ENCODE measurements around the gene ISYNA1.

- no peak for TF ChIP-seq POLR2A (IDR thresholded peaks at IDR 0.05; ENCODE audit: low read depth, low read length)
- no peak for TF ChIP-seq TAF1 (IDR thresholded peaks at IDR 0.05; ENCODE audit: borderline replicate concordance, low read depth, low read length)
- no peak; the same call in 1 of the 2 replicates for TF ChIP-seq POLR2AphosphoS5 (IDR thresholded peaks at IDR 0.05; ENCODE audit: low read depth, low read length)
These were observed 3.2 kb upstream of the ISYNA1 start for GRCh38 chr19:18440936-18441803.

All from GM12892 (cell line).